Ishikawa (cell line): ENCODE results near the gene RBCK1.

Experiments
- FOXM1 ChIP-seq: IDR thresholded peaks from 2 replicates; pipeline ENCODE4 v1.6.1; 2012; ENCODE audit warnings: low read depth, borderline replicate concordance
- TAF1 ChIP-seq: IDR thresholded peaks from 2 replicates; pipeline ENCODE4 v1.6.1; 2012; ENCODE audit warnings: low read depth, mild to moderate bottlenecking
- TCF12 ChIP-seq: IDR thresholded peaks from 2 replicates; pipeline ENCODE4 v1.6.1; 2012; ENCODE audit warnings: low read depth
- ZBTB7A ChIP-seq: IDR thresholded peaks from 2 replicates; pipeline ENCODE4 v1.6.1; 2012; ENCODE audit warnings: low read depth
- TF ChIP-seq, protein P1 (sequence below): IDR thresholded peaks from 2 replicates; pipeline ENCODE4 v1.6.1; 2012

DNA sequence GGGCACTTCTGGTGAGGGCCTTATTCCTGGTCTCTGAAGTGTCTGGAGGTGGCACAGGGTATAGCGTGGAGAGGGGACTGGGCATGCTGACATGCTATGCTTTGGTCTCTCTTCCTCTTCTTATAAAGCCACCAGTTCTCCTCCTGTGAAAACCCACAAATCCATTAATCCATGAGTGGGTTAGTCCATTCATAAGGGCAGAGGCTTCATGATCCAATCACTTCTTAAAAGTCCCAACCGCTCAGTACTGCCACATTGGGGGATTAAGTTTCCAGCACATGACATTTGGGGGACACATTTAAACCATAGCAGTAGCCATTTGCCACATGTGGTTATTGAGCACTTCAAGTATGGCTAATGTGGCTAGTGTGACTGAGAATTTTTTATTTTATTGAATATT is 31.3 kb upstream of the RBCK1 start:
- TF ChIP-seq FOXM1 (no peak), TAF1 (no peak), ZBTB7A (no peak), TCF12 (no peak)
- TF ChIP-seq, protein P1, sequence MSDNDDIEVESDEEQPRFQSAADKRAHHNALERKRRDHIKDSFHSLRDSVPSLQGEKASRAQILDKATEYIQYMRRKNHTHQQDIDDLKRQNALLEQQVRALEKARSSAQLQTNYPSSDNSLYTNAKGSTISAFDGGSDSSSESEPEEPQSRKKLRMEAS, result no peak
